Type B pancreatic cell (in vitro differentiated cells): ENCODE measurements around the gene MAP2K3. TPM values are rescaled to one million over a fixed set of nuclear protein-coding genes. Genes with fewer than 3 reads are reported as not detected.

ENCODE experiments used
- DNase-seq: peaks from one replicate; pipeline ENCODE4 v3.0.0; 2021; ENCODE audit warnings: mixed read lengths; ENCODE audit not compliant: unreplicated experiment; ENCODE audit errors: extremely low spot score
- H3K27ac Mint-ChIP-seq: 2 replicates; pipeline ENCODE4 v1.8.0; 2021; ENCODE audit warnings: mild to moderate bottlenecking, mixed read lengths
- H3K27me3 Mint-ChIP-seq: 2 replicates; pipeline ENCODE4 v1.8.0; 2021; ENCODE audit warnings: mixed read lengths
- H3K36me3 Mint-ChIP-seq: 2 replicates; pipeline ENCODE4 v1.8.0; 2021; ENCODE audit warnings: mixed read lengths
- H3K4me1 Mint-ChIP-seq: one replicate; pipeline ENCODE4 v1.8.0; 2021; ENCODE audit warnings: mixed read lengths; ENCODE audit not compliant: unreplicated experiment
- H3K4me3 Mint-ChIP-seq: 2 replicates; pipeline ENCODE4 v1.8.0; 2021; ENCODE audit warnings: mild to moderate bottlenecking, mixed read lengths
- H3K9me3 Mint-ChIP-seq: 2 replicates; pipeline ENCODE4 v1.8.0; 2021; ENCODE audit warnings: mixed read lengths
- total RNA-seq: library from RNA; stranded (reverse); gene quantifications from 2 replicates; pipeline ENCODE4 v1.2.1, GENCODE V29; 2021; ENCODE audit warnings: low replicate concordance
- TF ChIP-seq, protein P1 (sequence below): fragments of 200-600 bp; sonication (generic); conservative IDR thresholded peaks from 2 replicates; pipeline ENCODE4 v1.5.0; 2021; ENCODE audit warnings: antibody characterized with exemption, mild to moderate bottlenecking

MAP2K3 gene
- total RNA-seq, 1 donor from 2014 or later: 23.6 TPM

DNA sequence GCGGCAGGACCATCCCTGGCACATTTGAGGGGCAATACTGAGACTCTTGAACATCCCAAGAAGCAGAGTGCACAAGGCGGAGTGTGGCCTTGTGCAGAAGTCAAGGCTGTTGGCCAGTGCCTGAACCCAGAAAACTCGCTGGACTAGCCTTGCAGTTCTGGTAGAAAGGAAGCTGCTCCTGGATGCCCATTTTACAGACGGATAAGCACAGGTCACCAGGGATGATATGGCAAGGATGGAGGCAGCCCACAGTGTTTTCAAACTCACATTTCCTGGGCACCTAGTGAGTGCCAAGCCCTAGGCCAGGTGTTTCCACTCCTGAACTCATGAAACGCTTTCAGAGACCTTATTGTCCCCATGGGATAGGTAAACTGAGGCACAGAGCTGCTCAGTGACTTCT is 1.7 kb upstream of the MAP2K3 start:
- Mint-ChIP-seq H3K27me3 (peaks cover 29% of the 10 kb centered on the region), H3K36me3 (no peaks in the 10 kb centered on the region), H3K4me1 (peaks cover 13% of the 10 kb centered on the region), H3K9me3 (no peaks in the 10 kb centered on the region), H3K4me3 (peak overlapping the region; percentile 82), H3K27ac (no peak overlapping the region)
- TF ChIP-seq, protein P1, sequence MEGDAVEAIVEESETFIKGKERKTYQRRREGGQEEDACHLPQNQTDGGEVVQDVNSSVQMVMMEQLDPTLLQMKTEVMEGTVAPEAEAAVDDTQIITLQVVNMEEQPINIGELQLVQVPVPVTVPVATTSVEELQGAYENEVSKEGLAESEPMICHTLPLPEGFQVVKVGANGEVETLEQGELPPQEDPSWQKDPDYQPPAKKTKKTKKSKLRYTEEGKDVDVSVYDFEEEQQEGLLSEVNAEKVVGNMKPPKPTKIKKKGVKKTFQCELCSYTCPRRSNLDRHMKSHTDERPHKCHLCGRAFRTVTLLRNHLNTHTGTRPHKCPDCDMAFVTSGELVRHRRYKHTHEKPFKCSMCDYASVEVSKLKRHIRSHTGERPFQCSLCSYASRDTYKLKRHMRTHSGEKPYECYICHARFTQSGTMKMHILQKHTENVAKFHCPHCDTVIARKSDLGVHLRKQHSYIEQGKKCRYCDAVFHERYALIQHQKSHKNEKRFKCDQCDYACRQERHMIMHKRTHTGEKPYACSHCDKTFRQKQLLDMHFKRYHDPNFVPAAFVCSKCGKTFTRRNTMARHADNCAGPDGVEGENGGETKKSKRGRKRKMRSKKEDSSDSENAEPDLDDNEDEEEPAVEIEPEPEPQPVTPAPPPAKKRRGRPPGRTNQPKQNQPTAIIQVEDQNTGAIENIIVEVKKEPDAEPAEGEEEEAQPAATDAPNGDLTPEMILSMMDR: no peak
- DNase-seq: no peak

- no peak overlapping the region for H3K27ac Mint-ChIP-seq
- peaks cover 26% of the 10 kb centered on the region for H3K27me3 Mint-ChIP-seq
- peak overlapping the region; percentile 90 for H3K4me3 Mint-ChIP-seq
- TF ChIP-seq, protein P1: no peak
- peaks cover 13% of the 10 kb centered on the region for H3K4me1 Mint-ChIP-seq
- no peaks in the 10 kb centered on the region for H3K9me3 Mint-ChIP-seq
- DNase-seq: no peak
- no peaks in the 10 kb centered on the region for H3K36me3 Mint-ChIP-seq
These were observed 811 bp upstream of the MAP2K3 start for GRCh38 chr17:21283482-21284318.

- no peak for DNase-seq
- TF ChIP-seq, protein P1: no peak
- Mint-ChIP-seq H3K27ac (peak overlapping the region; percentile 88), H3K4me1 (peaks cover 13% of the 10 kb centered on the region), H3K27me3 (peaks cover 20% of the 10 kb centered on the region), H3K9me3 (no peaks in the 10 kb centered on the region), H3K36me3 (no peaks in the 10 kb centered on the region), H3K4me3 (peak overlapping the region; percentile 90)
These were observed 904 bp downstream of the MAP2K3 start for GRCh38 chr17:21285164-21286065.

GRCh38 chr17:21286066-21286770 is 1.7 kb downstream of the MAP2K3 start:
- Mint-ChIP-seq H3K36me3 (no peaks in the 10 kb centered on the region), H3K9me3 (no peaks in the 10 kb centered on the region), H3K4me1 (peaks cover 13% of the 10 kb centered on the region), H3K27me3 (peaks cover 17% of the 10 kb centered on the region), H3K27ac (peak overlapping the region; percentile 88), H3K4me3 (peak overlapping the region; percentile 90)
- TF ChIP-seq, protein P1: no peak
- no peak for DNase-seq
